Karpas-422 (cell line): ENCODE results near the gene MYOZ3. TPM values are rescaled to one million over a fixed set of nuclear protein-coding genes. Genes with fewer than 3 reads are reported as not detected.

Experiments
- DNase-seq: peaks from one replicate; pipeline ENCODE4 v3.0.0-alpha.2; 2015
- H2AFZ ChIP-seq: fragments of 200-600 bp; sonication (generic); 2 replicates; pipeline ENCODE4 v1.6.1; 2014; ENCODE audit warnings: antibody characterized with exemption, low read length, mixed read lengths
- H3K27ac ChIP-seq: fragments of 200-600 bp; sonication (generic); 2 replicates; pipeline ENCODE4 v1.5.1; 2014; ENCODE audit warnings: mild to moderate bottlenecking, low read length, moderate library complexity
- H3K27me3 ChIP-seq: fragments of 200-600 bp; sonication (generic); 2 replicates; pipeline ENCODE4 v1.6.1; 2014; ENCODE audit warnings: low read length, mixed read lengths
- H3K36me3 ChIP-seq: fragments of 200-600 bp; sonication (generic); 2 replicates; pipeline ENCODE4 v1.6.1; 2014; ENCODE audit warnings: low read length, mixed read lengths; ENCODE audit not compliant: insufficient read depth
- H3K4me1 ChIP-seq: fragments of 200-600 bp; sonication (generic); 2 replicates; pipeline ENCODE4 v1.6.1; 2014; ENCODE audit warnings: mild to moderate bottlenecking, low read length, mixed read lengths
- H3K4me2 ChIP-seq: fragments of 200-600 bp; sonication (generic); 2 replicates; pipeline ENCODE4 v1.6.1; 2014; ENCODE audit warnings: low read length, low read depth, mild to moderate bottlenecking; ENCODE audit not compliant: poor library complexity, severe bottlenecking
- H3K4me3 ChIP-seq: fragments of 200-600 bp; sonication (generic); 2 replicates; pipeline ENCODE4 v1.5.1; 2014; ENCODE audit warnings: mild to moderate bottlenecking, antibody characterized with exemption, low read length, mixed read lengths
- H3K79me2 ChIP-seq: fragments of 200-600 bp; sonication (generic); 2 replicates; pipeline ENCODE4 v1.6.1; 2014; ENCODE audit warnings: mild to moderate bottlenecking, low read length, mixed read lengths
- H3K9ac ChIP-seq: fragments of 200-600 bp; sonication (generic); 2 replicates; pipeline ENCODE4 v1.6.0; 2014; ENCODE audit warnings: low read length
- H3K9me2 ChIP-seq: fragments of 200-600 bp; sonication (generic), shearing (Covaris generic); replicated peaks from 2 replicates; pipeline ENCODE4 v1.6.0; 2014; ENCODE audit warnings: mild to moderate bottlenecking, low read length, moderate library complexity; ENCODE audit not compliant: insufficient read depth
- H3K9me3 ChIP-seq: fragments of 300-700, 200-600 bp; sonication (generic); 2 replicates; pipeline ENCODE4 v1.6.1; 2014; ENCODE audit warnings: low read length, mixed read lengths
- H4K20me1 ChIP-seq: fragments of 200-600 bp; sonication (generic); 2 replicates; pipeline ENCODE4 v1.6.1; 2014; ENCODE audit warnings: mild to moderate bottlenecking, antibody characterized with exemption, low read length, low read depth; ENCODE audit not compliant: insufficient read depth
- total RNA-seq: library from RNA; depleted of rRNA; stranded (reverse); fragments of >200 nt; shearing (Covaris generic); gene quantifications from 2 replicates; pipeline ENCODE4 v1.2.3, GENCODE V29; 2014; ENCODE audit warnings: low replicate concordance; rRNA removed

MYOZ3 gene
- total RNA-seq, 1 experiment from 2014 or later = not detected

GRCh38 chr5:150706776-150707390 is 45.8 kb downstream of the MYOZ3 start:
- Histone ChIP-seq H3K9me3 (no peaks in the 10 kb centered on the region), H3K4me2 (no peak overlapping the region), H3K79me2 (no peaks in the 10 kb centered on the region), H3K27me3 (no peaks in the 10 kb centered on the region), H3K4me1 (peaks cover 3% of the 10 kb centered on the region), H3K9ac (no peak overlapping the region), H3K9me2 (no peaks in the 10 kb centered on the region), H3K4me3 (no peak overlapping the region), H3K27ac (no peak overlapping the region), H2AFZ (no peak overlapping the region), H3K36me3 (peaks cover 21% of the 10 kb centered on the region; the same call in 1 of the 2 replicates), H4K20me1 (no peaks in the 10 kb centered on the region)
- DNase-seq = no peak

- H3K79me2 ChIP-seq = no peaks in the 10 kb centered on the region
- peaks cover 26% of the 10 kb centered on the region for H3K36me3 ChIP-seq
- H3K27ac ChIP-seq = no peak overlapping the region
- no peaks in the 10 kb centered on the region for H3K4me1 ChIP-seq
- no peaks in the 10 kb centered on the region for H3K27me3 ChIP-seq
- no peaks in the 10 kb centered on the region for H3K9me2 ChIP-seq
- H3K4me2 ChIP-seq = no peak overlapping the region
- H3K4me3 ChIP-seq = no peak overlapping the region
- no peak overlapping the region for H2AFZ ChIP-seq
- H3K9me3 ChIP-seq = no peaks in the 10 kb centered on the region
- no peaks in the 10 kb centered on the region for H4K20me1 ChIP-seq
- DNase-seq = no peak
- H3K9ac ChIP-seq = no peak overlapping the region
Observed at GRCh38 chr5:150710165-150710564, 49.1 kb downstream of the MYOZ3 start.

DNA sequence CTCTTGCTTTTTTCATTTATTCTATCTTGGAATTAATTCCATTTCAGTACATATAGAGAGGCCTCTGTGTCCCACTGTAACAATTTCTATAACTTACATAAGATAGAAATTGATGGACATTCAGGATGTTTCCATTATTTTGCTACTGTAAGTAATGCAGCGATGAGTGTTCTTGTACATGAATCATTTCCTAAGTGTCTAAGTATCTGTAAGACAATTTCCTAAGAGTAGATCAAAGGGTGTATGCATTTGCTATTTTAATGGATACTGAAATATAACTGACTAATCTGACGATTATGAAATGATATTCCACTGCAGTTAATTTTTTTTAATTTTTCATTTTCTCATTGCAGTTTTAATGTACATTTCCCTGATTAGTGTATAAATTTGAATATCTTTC is 62.8 kb downstream of the MYOZ3 start:
- no peak overlapping the region for H3K27ac ChIP-seq
- no peak overlapping the region for H3K9ac ChIP-seq
- H4K20me1 ChIP-seq = no peaks in the 10 kb centered on the region
- H3K36me3 ChIP-seq = peaks cover 62% of the 10 kb centered on the region
- H3K4me1 ChIP-seq = no peaks in the 10 kb centered on the region
- no peaks in the 10 kb centered on the region for H3K27me3 ChIP-seq
- 0 out of 2 replicates have a peak, but pooled peaks cover 4% of the 10 kb centered on the region for H3K79me2 ChIP-seq
- no peak for DNase-seq
- no peaks in the 10 kb centered on the region; the same call in 1 of the 2 replicates for H3K9me2 ChIP-seq
- no peak overlapping the region for H2AFZ ChIP-seq
- H3K9me3 ChIP-seq = no peaks in the 10 kb centered on the region
- no peak overlapping the region for H3K4me2 ChIP-seq
- no peak overlapping the region for H3K4me3 ChIP-seq

Other genes with a start within 250 kb of the MYOZ3 start
- 5,756 and 8,933 TPM in 2 replicates for gene CD74, start 248.3 kb upstream of the MYOZ3 start, total RNA-seq
- 3,040 and 3,750 TPM in 2 replicates for gene RPS14, start 211.5 kb upstream of the MYOZ3 start, total RNA-seq
- gene NDST1, start 153.1 kb upstream of the MYOZ3 start, total RNA-seq = 8.4 and 20.9 TPM in 2 replicates
- not detected in 2 replicates for gene SYNPO, start 20.6 kb upstream of the MYOZ3 start, total RNA-seq
- gene RBM22, start 39.8 kb downstream of the MYOZ3 start, total RNA-seq = 35.9 and 53.2 TPM in 2 replicates
- gene DCTN4, start 97.8 kb downstream of the MYOZ3 start, total RNA-seq = 20.5 and 37.5 TPM in 2 replicates
- not detected in 2 replicates for gene SMIM3, start 117.5 kb downstream of the MYOZ3 start, total RNA-seq
- gene IRGM, start 185.3 kb downstream of the MYOZ3 start, total RNA-seq = 0.87 TPM in 1 of 2 replicates, not detected in the other
- gene ZNF300, start 243.7 kb downstream of the MYOZ3 start, total RNA-seq = not detected in 2 replicates